PC-3 (cell line): ENCODE measurements around the gene RNF126.

Experiments used
- CTCF ChIP-seq: fragments of 300-600 bp; sonication (generic); conservative IDR thresholded peaks from 2 replicates; pipeline ENCODE4 v1.5.1; 2017; ENCODE audit warnings: antibody characterized with exemption, low read depth, mild to moderate bottlenecking, low read length
- EZH2 ChIP-seq: fragments of 300-600 bp; sonication (generic); IDR thresholded peaks from one replicate; pipeline ENCODE4 v1.6.1; 2017; ENCODE audit warnings: antibody characterized with exemption, mild to moderate bottlenecking, low read length; ENCODE audit not compliant: unreplicated experiment

GRCh38 chr19:612941-613340 is 50.1 kb downstream of the RNF126 start:
- TF ChIP-seq CTCF (no peak), EZH2 (no peak)
